GM12891 (cell line): ENCODE results near the gene SYN1.

Experiments
- PAX5 ChIP-seq: IDR thresholded peaks from 2 replicates; pipeline ENCODE4 v1.6.1; 2011; ENCODE audit warnings: low read length, moderate library complexity, mild to moderate bottlenecking; ENCODE audit not compliant: insufficient read depth, severe bottlenecking
- POLR2A ChIP-seq: IDR thresholded peaks from 2 replicates; pipeline ENCODE4 v1.6.1; 2011; ENCODE audit warnings: low read depth, low read length, control low read depth
- POLR2AphosphoS5 ChIP-seq: IDR thresholded peaks from 2 replicates; pipeline ENCODE4 v1.6.1; 2011; ENCODE audit warnings: low read depth, low read length, control low read depth
- TAF1 ChIP-seq: IDR thresholded peaks from 2 replicates; pipeline ENCODE4 v1.6.1; 2011; ENCODE audit warnings: low read depth, low read length, control low read depth

GRCh38 chrX:47587906-47588735, 31.5 kb downstream of the SYN1 start:
- no peak for TF ChIP-seq POLR2A
- no peak for TF ChIP-seq PAX5
- TF ChIP-seq POLR2AphosphoS5 = no peak
- TF ChIP-seq TAF1 = no peak
